ENCODE data around the gene OPHN1.
"Not testable (repeated sequence)": the region's sequence is repeated elsewhere in the genome, so short reads cannot be mapped to it uniquely, and the experiment has no call there.

Gene OPHN1

DNA sequence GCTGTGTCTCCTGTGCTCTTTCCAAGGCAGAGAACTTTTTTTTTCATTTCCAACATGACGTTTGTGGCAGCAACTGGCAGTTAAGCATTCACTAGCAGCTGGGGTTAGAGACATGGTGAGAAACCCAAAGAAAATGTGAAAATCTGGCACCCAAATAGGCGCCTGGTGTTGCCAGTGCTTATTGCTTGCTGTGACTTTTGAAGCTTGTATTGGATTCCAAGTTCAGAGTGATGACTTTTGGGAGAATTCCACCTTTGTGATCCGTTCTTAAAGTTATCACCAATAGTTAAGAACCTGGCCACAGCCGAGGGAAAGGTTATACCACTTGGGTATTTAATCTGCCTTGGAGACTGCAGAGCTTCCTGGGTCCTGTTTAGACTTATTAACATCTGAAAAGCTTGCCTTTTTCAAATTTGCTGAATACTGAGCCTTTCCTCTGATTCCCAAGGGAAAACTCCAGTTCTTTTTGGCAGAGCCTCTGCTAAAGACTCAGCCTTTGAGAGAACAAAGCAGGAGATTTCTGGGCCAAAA is 101.0 kb downstream of the OPHN1 start:
- Histone ChIP-seq H3K9me3 (no peaks in the 10 kb centered on the region), H3K4me3 (no peak overlapping the region), H3K4me1 (no peaks in the 10 kb centered on the region), H3K9ac (no peak overlapping the region), H4K20me1 (no peaks in the 10 kb centered on the region), H3K27me3 (peaks cover 8% of the 10 kb centered on the region; the same call in 1 of the 2 replicates), H3K36me3 (no peaks in the 10 kb centered on the region), H3K27ac (no peak overlapping the region), H3K4me2 (no peak overlapping the region)
- TF ChIP-seq Cebpa-rat (IDR thresholded peaks at IDR 0.05) = no peak

- H3K27ac ChIP-seq, H3K36me3 ChIP-seq, H3K9me3 ChIP-seq, H3K4me3 ChIP-seq, H3K27me3 ChIP-seq, H3K9ac ChIP-seq, H3K4me2 ChIP-seq, H3K4me1 ChIP-seq, H4K20me1 ChIP-seq: not testable (repeated sequence)
Measured at GRCh38 chrX:68326841-68327240, 106.5 kb downstream of the OPHN1 start.

DNA sequence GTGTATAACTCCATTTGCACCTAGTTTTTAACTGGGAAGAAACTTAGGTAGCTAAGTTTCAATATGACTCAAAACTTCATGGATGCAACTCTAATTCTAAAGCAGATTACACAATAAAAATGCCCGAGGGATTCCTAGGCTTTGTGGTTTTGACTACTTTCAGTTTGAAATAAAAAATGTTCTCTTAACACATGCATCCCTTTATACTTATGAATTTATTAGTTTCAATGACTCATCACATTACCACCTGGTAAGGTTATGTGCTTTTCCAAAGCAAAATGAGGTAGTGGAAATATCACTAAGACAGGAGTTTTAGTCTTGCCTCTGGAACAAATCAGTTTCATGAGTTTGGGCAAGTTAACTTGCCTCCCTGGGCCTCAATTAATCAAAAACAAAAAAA is 125.5 kb downstream of the OPHN1 start:
- no peak overlapping the region for H3K27ac ChIP-seq

DNA sequence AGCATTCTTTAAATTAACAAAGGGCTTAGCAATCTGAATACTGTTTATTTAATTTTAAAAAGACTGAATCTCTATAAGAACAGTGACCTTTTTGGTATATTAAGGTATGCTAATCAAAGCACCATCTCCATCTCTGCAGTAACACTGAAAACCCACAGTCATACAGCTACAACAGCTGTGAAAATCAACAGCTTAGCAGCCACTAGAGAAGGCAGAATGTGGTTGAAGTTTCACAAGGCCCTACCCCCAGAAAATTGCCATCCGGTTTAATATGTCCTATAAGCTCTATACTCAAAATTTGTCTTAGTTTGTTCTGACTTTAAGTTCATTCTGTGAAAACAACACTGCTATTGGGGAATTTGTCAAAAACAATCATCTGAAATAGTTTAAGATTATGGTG is 128.7 kb downstream of the OPHN1 start:
- Histone ChIP-seq H3K4me3 (no peak overlapping the region), H3K27me3 (peaks cover 58% of the 10 kb centered on the region; the same call in 1 of the 2 replicates), H3K27ac (no peak overlapping the region), H4K20me1 (no peaks in the 10 kb centered on the region; the same call in 1 of the 2 replicates), H3K36me3 (no peaks in the 10 kb centered on the region), H3K4me2 (no peak overlapping the region), H3K9ac (no peak overlapping the region), H3K9me3 (no peaks in the 10 kb centered on the region), H3K4me1 (no peaks in the 10 kb centered on the region)
- no peak for TF ChIP-seq Cebpa-rat (IDR thresholded peaks at IDR 0.05)

More for the DNA sequence above, 125.5 kb downstream of the OPHN1 start:
- Histone ChIP-seq H3K4me3 (no peak overlapping the region), H3K9me3 (no peaks in the 10 kb centered on the region), H3K36me3 (no peaks in the 10 kb centered on the region), H3K27me3 (peaks cover 46% of the 10 kb centered on the region; the same call in 1 of the 2 replicates), H3K4me1 (no peaks in the 10 kb centered on the region), H3K9ac (no peak overlapping the region), H3K4me2 (no peak overlapping the region), H4K20me1 (no peaks in the 10 kb centered on the region)
- no peak for TF ChIP-seq Cebpa-rat (IDR thresholded peaks at IDR 0.05)

GRCh38 chrX:68299898-68300297 is 133.4 kb downstream of the OPHN1 start:
- H4K20me1 ChIP-seq = no peaks in the 10 kb centered on the region; the same call in 1 of the 2 replicates
- no peak overlapping the region for H3K4me3 ChIP-seq
- no peaks in the 10 kb centered on the region for H3K36me3 ChIP-seq
- H3K27ac ChIP-seq = no peak overlapping the region
- no peaks in the 10 kb centered on the region for H3K4me1 ChIP-seq
- H3K9me3 ChIP-seq = no peaks in the 10 kb centered on the region
- no peak overlapping the region for H3K9ac ChIP-seq
- no peak for TF ChIP-seq Cebpa-rat (IDR thresholded peaks at IDR 0.05)
- no peak overlapping the region for H3K4me2 ChIP-seq
- H3K27me3 ChIP-seq = peaks cover 57% of the 10 kb centered on the region

DNA sequence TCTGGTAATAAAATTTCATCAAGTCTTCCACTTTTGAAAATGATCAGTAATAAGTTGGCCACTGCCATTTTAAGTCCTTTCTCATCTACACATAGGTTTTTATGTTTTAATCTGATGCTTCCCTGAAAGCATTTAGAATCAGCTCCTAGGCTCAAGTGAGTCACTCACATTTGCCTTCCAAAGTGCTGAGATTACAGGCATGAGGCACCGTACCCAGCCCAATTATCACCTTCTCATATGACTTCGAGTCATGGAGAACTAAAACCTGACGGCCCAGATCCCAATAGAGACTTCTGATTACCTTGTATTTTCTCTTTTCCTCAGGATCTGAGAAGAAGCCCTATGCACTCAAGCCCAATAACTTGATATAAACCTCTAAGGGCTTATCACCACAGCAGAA is 140.8 kb downstream of the OPHN1 start:
- H3K9me3 ChIP-seq = no peaks in the 10 kb centered on the region
- no peak overlapping the region for H3K4me2 ChIP-seq
- peaks cover 63% of the 10 kb centered on the region for H3K27me3 ChIP-seq

GRCh38 chrX:68288127-68288526 is 145.2 kb downstream of the OPHN1 start:
- Histone ChIP-seq H3K4me1 (no peaks in the 10 kb centered on the region), H4K20me1 (no peaks in the 10 kb centered on the region), H3K4me2 (no peak overlapping the region), H3K36me3 (no peaks in the 10 kb centered on the region), H3K9ac (no peak overlapping the region), H3K4me3 (no peak overlapping the region), H3K27me3 (peaks cover 67% of the 10 kb centered on the region), H3K27ac (no peak overlapping the region), H3K9me3 (no peaks in the 10 kb centered on the region)
- TF ChIP-seq Cebpa-rat (IDR thresholded peaks at IDR 0.05) = no peak

More for the DNA sequence above, 140.8 kb downstream of the OPHN1 start:
- Histone ChIP-seq H3K4me1 (no peaks in the 10 kb centered on the region), H3K9ac (no peak overlapping the region), H4K20me1 (no peaks in the 10 kb centered on the region), H3K36me3 (no peaks in the 10 kb centered on the region), H3K27ac (no peak overlapping the region), H3K4me3 (no peak overlapping the region)
- no peak for TF ChIP-seq Cebpa-rat (IDR thresholded peaks at IDR 0.05)

DNA sequence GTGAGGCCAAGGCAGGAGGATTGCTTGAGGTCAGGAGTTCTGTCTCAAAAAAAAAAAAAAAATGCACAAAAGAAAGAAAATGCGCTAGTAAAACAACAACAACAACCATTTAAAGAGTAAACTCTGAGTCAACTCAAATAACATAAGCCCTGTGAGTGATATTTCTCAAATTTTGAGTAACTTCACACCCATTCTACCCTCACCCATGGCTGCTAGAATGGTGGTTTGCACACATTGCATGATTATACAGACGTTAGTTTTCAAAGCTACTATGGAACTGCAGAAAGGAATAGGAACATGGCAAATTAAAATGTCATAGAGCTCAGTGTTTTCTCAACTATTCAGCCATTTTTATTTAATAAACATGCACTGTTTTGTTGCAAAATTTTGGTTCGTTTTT is 145.9 kb downstream of the OPHN1 start:
- Histone ChIP-seq H3K4me2 (no peak overlapping the region), H3K4me1 (no peaks in the 10 kb centered on the region), H3K36me3 (no peaks in the 10 kb centered on the region), H3K9me3 (no peaks in the 10 kb centered on the region), H3K27me3 (peaks cover 68% of the 10 kb centered on the region), H3K9ac (no peak overlapping the region), H3K4me3 (no peak overlapping the region), H4K20me1 (no peaks in the 10 kb centered on the region), H3K27ac (no peak overlapping the region)
- TF ChIP-seq Cebpa-rat (IDR thresholded peaks at IDR 0.05) = no peak

DNA sequence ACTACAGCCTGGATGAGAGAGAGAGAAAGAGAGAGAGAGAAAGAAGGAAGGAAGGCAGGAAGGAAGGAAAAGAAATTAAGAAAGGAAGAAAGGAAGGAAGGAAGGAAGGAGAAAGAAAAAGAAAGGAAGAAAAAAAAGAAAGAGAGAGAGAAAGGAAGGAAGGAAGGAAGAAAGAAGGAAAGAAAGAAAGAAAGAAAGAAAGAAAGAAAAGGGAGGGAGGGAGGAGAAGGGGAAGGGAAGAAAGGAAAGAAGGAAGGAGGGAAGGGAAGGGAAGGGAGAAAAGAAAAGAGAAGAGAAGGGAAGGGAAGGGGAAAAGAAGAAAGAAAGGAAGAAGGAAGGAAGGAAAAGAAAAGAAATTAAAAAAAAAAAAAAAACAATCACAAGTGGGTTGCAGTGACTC is 146.3 kb downstream of the OPHN1 start:
- no peaks in the 10 kb centered on the region for H3K4me1 ChIP-seq
- H3K4me2 ChIP-seq = no peak overlapping the region
- TF ChIP-seq Cebpa-rat (IDR thresholded peaks at IDR 0.05) = no peak
- H3K4me3 ChIP-seq = no peak overlapping the region
- H3K27ac ChIP-seq = no peak overlapping the region
- H3K9ac ChIP-seq = no peak overlapping the region
- no peaks in the 10 kb centered on the region for H3K9me3 ChIP-seq
- H3K36me3 ChIP-seq = no peaks in the 10 kb centered on the region
- no peaks in the 10 kb centered on the region for H4K20me1 ChIP-seq
- peaks cover 68% of the 10 kb centered on the region for H3K27me3 ChIP-seq

GRCh38 chrX:68286076-68286475 is 147.2 kb downstream of the OPHN1 start:
- Histone ChIP-seq H3K4me1 (no peaks in the 10 kb centered on the region), H4K20me1 (no peaks in the 10 kb centered on the region), H3K4me2 (no peak overlapping the region), H3K9me3 (no peaks in the 10 kb centered on the region), H3K9ac (no peak overlapping the region), H3K36me3 (no peaks in the 10 kb centered on the region), H3K27me3 (peaks cover 67% of the 10 kb centered on the region), H3K27ac (no peak overlapping the region), H3K4me3 (no peak overlapping the region)
- no peak for TF ChIP-seq Cebpa-rat (IDR thresholded peaks at IDR 0.05)
